Measurements from ENCODE around the gene MED4. TPM values are rescaled to one million over a fixed set of nuclear protein-coding genes. Genes with fewer than 3 reads are reported as not detected.

The MED4 gene
- total RNA-seq, 2 experiments from 2014 or later, result 48.9 to 56.1 TPM

- intact Hi-C loops (cut with DNase I, micrococcal nuclease), result loop anchor here (1.0 to 10.0 kb wide), 8 partner anchors 30 to 648 kb away; partner anchors contain the start of genes ITM2B (in 2 of the 2) and RB1 (in 1 of the 2)
- Histone ChIP-seq H3K9me3 (ENCODE audit: control insufficient read depth in 1 of 2, insufficient read depth in 1 of 2, low read length in 2 of 2) (no peaks in the 10 kb centered on the region), H3K4me3 (ENCODE audit: low read length) (no peak overlapping the region), H3K27ac (ENCODE audit: low read depth in 1 of 2, low read length in 2 of 2) (peak overlapping the region; percentile 61 to 73), H3K27me3 (ENCODE audit: control insufficient read depth in 1 of 2, insufficient read depth in 2 of 2, low read length in 2 of 2) (no peaks in the 10 kb centered on the region), H3K4me1 (ENCODE audit: insufficient read depth, low read length) (peaks cover 11% of the 10 kb centered on the region), H3K36me3 (ENCODE audit: insufficient read depth, low read length) (no peaks in the 10 kb centered on the region)
- H3K27me3 Mint-ChIP-seq, result no peaks in the 10 kb centered on the region
- no peaks in the 10 kb centered on the region for H3K36me3 Mint-ChIP-seq (ENCODE audit: low read depth)
- POLR2A ChIA-PET, result interaction anchor here (0.7 to 2.4 kb wide), 27 partner anchors 21 to 191 kb away, joined by 3 to 56 read pairs (median 4); partner anchors contain the start of genes ITM2B, MED4 and NUDT15
- H3K4me1 Mint-ChIP-seq (ENCODE audit: low read depth), result peaks cover 33% of the 10 kb centered on the region
- CTCF ChIA-PET, result interaction anchor here (0.6 to 1.9 kb wide), 19 partner anchors 8 to 642 kb away, joined by 3 to 12 read pairs (median 3); partner anchors contain the start of genes ITM2B, MED4 and NUDT15
- H3K4me3 Mint-ChIP-seq, result peak overlapping the region; percentile 23
- H3K9me3 Mint-ChIP-seq, result no peaks in the 10 kb centered on the region
- ATAC-seq (ENCODE audit: poor library complexity), result peak; percentile 93
- peak; percentile 6 to 84 (median 32) for DNase-seq
- H3K27ac Mint-ChIP-seq, result peak overlapping the region; percentile 91
- TF ChIP-seq, protein P1, sequence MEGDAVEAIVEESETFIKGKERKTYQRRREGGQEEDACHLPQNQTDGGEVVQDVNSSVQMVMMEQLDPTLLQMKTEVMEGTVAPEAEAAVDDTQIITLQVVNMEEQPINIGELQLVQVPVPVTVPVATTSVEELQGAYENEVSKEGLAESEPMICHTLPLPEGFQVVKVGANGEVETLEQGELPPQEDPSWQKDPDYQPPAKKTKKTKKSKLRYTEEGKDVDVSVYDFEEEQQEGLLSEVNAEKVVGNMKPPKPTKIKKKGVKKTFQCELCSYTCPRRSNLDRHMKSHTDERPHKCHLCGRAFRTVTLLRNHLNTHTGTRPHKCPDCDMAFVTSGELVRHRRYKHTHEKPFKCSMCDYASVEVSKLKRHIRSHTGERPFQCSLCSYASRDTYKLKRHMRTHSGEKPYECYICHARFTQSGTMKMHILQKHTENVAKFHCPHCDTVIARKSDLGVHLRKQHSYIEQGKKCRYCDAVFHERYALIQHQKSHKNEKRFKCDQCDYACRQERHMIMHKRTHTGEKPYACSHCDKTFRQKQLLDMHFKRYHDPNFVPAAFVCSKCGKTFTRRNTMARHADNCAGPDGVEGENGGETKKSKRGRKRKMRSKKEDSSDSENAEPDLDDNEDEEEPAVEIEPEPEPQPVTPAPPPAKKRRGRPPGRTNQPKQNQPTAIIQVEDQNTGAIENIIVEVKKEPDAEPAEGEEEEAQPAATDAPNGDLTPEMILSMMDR (IDR thresholded peaks at IDR 0.05), result peak; percentile 81
Measured at GRCh38 chr13:48126944-48127830, 32.3 kb upstream of the MED4 start.

DNA sequence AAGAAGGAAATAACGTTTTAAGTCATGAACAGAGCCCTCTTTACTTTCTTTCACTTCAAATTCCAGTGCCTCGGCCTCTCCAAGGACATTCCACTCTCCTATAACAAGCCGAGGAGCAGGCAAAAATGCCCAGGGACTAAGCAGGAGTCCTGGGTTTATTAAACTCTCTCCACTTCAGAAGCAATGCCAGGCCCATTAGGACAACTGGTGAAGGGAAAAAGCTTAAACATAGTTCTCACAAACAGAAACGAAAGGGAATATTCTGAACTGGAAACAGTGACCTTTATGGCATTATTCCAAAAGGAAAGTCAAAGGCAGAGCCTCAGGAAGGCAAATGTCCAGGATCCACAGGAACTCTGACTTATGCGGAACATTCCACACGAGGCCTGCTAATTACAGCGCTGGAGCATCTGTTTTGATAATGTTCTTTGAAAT is 30.9 kb upstream of the MED4 start:
- H3K4me1 Mint-ChIP-seq (ENCODE audit: low read depth), result peaks cover 28% of the 10 kb centered on the region
- no peak overlapping the region for H3K27ac Mint-ChIP-seq
- no peaks in the 10 kb centered on the region for H3K27me3 Mint-ChIP-seq
- H3K4me1 ChIP-seq (ENCODE audit: insufficient read depth, low read length), result peaks cover 11% of the 10 kb centered on the region
- no peak overlapping the region for H3K4me3 ChIP-seq (ENCODE audit: low read length)
- H3K9me3 Mint-ChIP-seq, result no peaks in the 10 kb centered on the region
- no peaks in the 10 kb centered on the region for H3K36me3 Mint-ChIP-seq (ENCODE audit: low read depth)
- no peak overlapping the region for H3K27ac ChIP-seq (ENCODE audit: low read depth in 1 of 2, low read length in 2 of 2)
- no peaks in the 10 kb centered on the region for H3K36me3 ChIP-seq (ENCODE audit: insufficient read depth, low read length)
- ATAC-seq (ENCODE audit: poor library complexity) (no peak), DNase-seq (no peak)
- POLR2A ChIA-PET, result interaction anchor here (0.5 to 2.4 kb wide), 3 partner anchors 16 to 109 kb away, joined by 3 to 56 read pairs (median 4); partner anchors contain the start of gene ITM2B
- intact Hi-C loops (cut with DNase I, micrococcal nuclease), result loop anchor here (2.0 to 10.0 kb wide), 6 partner anchors 31 to 649 kb away; partner anchors contain the start of gene RB1 (in 1 of the 2)
- H3K27me3 ChIP-seq (ENCODE audit: control insufficient read depth in 1 of 2, insufficient read depth in 2 of 2, low read length in 2 of 2), result no peaks in the 10 kb centered on the region
- CTCF ChIA-PET, result interaction anchor here (1.0 kb wide), 1 partner anchor 644 kb away, joined by 3 read pairs; no protein-coding TSS in a partner anchor
- H3K9me3 ChIP-seq (ENCODE audit: control insufficient read depth in 1 of 2, insufficient read depth in 1 of 2, low read length in 2 of 2), result no peaks in the 10 kb centered on the region
- no peak overlapping the region for H3K4me3 Mint-ChIP-seq
- TF ChIP-seq, protein P1 (IDR thresholded peaks at IDR 0.05), result no peak

DNA sequence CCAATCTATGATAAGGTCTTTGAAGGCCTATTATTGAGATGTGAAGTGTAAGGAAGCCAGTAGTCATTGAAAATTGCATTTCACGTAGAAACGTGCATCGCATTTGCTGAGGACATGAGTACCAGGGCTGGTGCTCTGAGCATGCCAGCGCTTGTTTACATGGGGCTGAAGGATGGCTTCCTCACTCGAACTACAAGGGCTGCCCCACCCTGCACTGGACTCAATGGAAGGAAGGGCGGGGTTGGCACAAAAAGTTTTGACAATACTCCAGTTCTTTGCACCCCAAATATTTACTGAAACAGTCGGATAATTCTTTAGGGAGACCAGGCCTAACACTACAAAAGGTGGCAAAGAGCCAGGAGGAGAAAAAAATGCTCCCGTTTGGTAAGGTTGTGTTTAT is 28.9 kb upstream of the MED4 start:
- Histone ChIP-seq H3K9me3 (ENCODE audit: control insufficient read depth in 1 of 2, insufficient read depth in 1 of 2, low read length in 2 of 2) (no peaks in the 10 kb centered on the region), H3K4me1 (ENCODE audit: insufficient read depth, low read length) (peaks cover 8% of the 10 kb centered on the region), H3K27me3 (ENCODE audit: control insufficient read depth in 1 of 2, insufficient read depth in 2 of 2, low read length in 2 of 2) (no peaks in the 10 kb centered on the region), H3K36me3 (ENCODE audit: insufficient read depth, low read length) (no peaks in the 10 kb centered on the region), H3K4me3 (ENCODE audit: low read length) (no peak overlapping the region), H3K27ac (ENCODE audit: low read depth in 1 of 2, low read length in 2 of 2) (no peak overlapping the region)
- Mint-ChIP-seq H3K9me3 (no peaks in the 10 kb centered on the region), H3K27me3 (no peaks in the 10 kb centered on the region), H3K36me3 (ENCODE audit: low read depth) (no peaks in the 10 kb centered on the region), H3K27ac (no peak overlapping the region), H3K4me3 (no peak overlapping the region), H3K4me1 (ENCODE audit: low read depth) (peaks cover 16% of the 10 kb centered on the region)
- TF ChIP-seq, protein P1 (IDR thresholded peaks at IDR 0.05), result no peak
- ChIA-PET POLR2A (no interaction called here), CTCF (no interaction called here)
- ATAC-seq (ENCODE audit: poor library complexity) (no peak), DNase-seq (no peak)
- intact Hi-C loops (cut with DNase I, micrococcal nuclease), result loop anchor here in 1 of 2 experiments (10.0 kb wide), 1 partner anchor 651 kb away; no protein-coding TSS in a partner anchor
